Neuronal stem cell (in vitro differentiated cells): ENCODE data around the gene DGKB.

Experiments used
- DNase-seq: peaks from one replicate; pipeline ENCODE4 v3.0.0-alpha.2; 2013; ENCODE audit warnings: low spot score
- H2AFZ ChIP-seq: one replicate; pipeline ENCODE4 v1.6.1; 2013; ENCODE audit warnings: mild to moderate bottlenecking, low read length, inconsistent platforms
- H2AK5ac ChIP-seq: 2 replicates; pipeline ENCODE4 v1.6.1; 2013; ENCODE audit warnings: low read depth, mild to moderate bottlenecking, inconsistent platforms, low read length, moderate library complexity, mixed read lengths
- H2BK120ac ChIP-seq: 2 replicates; pipeline ENCODE4 v1.6.1; 2013; ENCODE audit warnings: low read depth, mild to moderate bottlenecking, inconsistent platforms, low read length, moderate library complexity, mixed read lengths
- H2BK12ac ChIP-seq: one replicate; pipeline ENCODE4 v1.6.1; 2013; ENCODE audit warnings: low read length, inconsistent platforms
- H2BK15ac ChIP-seq: 2 replicates; pipeline ENCODE4 v1.6.1; 2013; ENCODE audit warnings: mild to moderate bottlenecking, low read length, inconsistent platforms, mixed read lengths
- H2BK5ac ChIP-seq: one replicate; pipeline ENCODE4 v1.6.1; 2013; ENCODE audit warnings: inconsistent platforms, mild to moderate bottlenecking, low read length, moderate library complexity
- H3K14ac ChIP-seq: one replicate; pipeline ENCODE4 v1.6.1; 2013; ENCODE audit warnings: low read length, inconsistent platforms
- H3K18ac ChIP-seq: 2 replicates; pipeline ENCODE4 v1.6.1; 2013; ENCODE audit warnings: low read length, inconsistent platforms
- H3K23ac ChIP-seq: 2 replicates; pipeline ENCODE4 v1.6.1; 2013; ENCODE audit warnings: low read depth, mild to moderate bottlenecking, mixed read lengths, low read length, inconsistent platforms; ENCODE audit not compliant: poor library complexity
- H3K27ac ChIP-seq: replicated peaks from 3 replicates; pipeline ENCODE4 v1.5.1; 2013; ENCODE audit warnings: low read length, inconsistent platforms
- H3K27me3 ChIP-seq, 3 experiments: 2 replicates each; pipeline ENCODE4 v1.6.1; 2013; ENCODE audit warnings: low read length in 3 of 3, mild to moderate bottlenecking in 2 of 3, inconsistent platforms in 1 of 3, low read depth in 1 of 3, mixed read lengths in 1 of 3, moderate library complexity in 1 of 3; ENCODE audit not compliant: control insufficient read depth in 3 of 3, insufficient read depth in 3 of 3
- H3K36me3 ChIP-seq, 2 donors: replicated peaks in 1 of 2; 2 replicates each; pipeline ENCODE4 v1.6.1; 2013; ENCODE audit warnings: low read length in 2 of 2; ENCODE audit not compliant: control insufficient read depth in 2 of 2, insufficient read depth in 2 of 2
- H3K4ac ChIP-seq: 2 replicates; pipeline ENCODE4 v1.6.1; 2013; ENCODE audit warnings: inconsistent platforms, mild to moderate bottlenecking, low read length, moderate library complexity
- H3K4me1 ChIP-seq, 2 donors: 1 replicate in 1 of 2; 2 replicates in 1 of 2; pipeline ENCODE4 v1.6.1; 2013; ENCODE audit warnings: low read length in 2 of 2, low read depth in 1 of 2; ENCODE audit not compliant: control insufficient read depth in 2 of 2, insufficient read depth in 1 of 2
- H3K4me2 ChIP-seq: one replicate; pipeline ENCODE4 v1.6.1; 2013; ENCODE audit warnings: mild to moderate bottlenecking, low read length, inconsistent platforms; ENCODE audit not compliant: insufficient read depth, poor library complexity, severe bottlenecking
- H3K4me3 ChIP-seq, 2 donors: 2 replicates each; pipeline ENCODE4 v1.5.1; 2013; ENCODE audit warnings: low read length in 2 of 2, mild to moderate bottlenecking in 2 of 2, inconsistent platforms in 1 of 2, moderate library complexity in 1 of 2
- H3K79me1 ChIP-seq: one replicate; pipeline ENCODE4 v1.6.1; 2013; ENCODE audit warnings: low read depth, mild to moderate bottlenecking, inconsistent platforms, low read length, moderate library complexity
- H3K9ac ChIP-seq: one replicate; pipeline ENCODE4 v1.6.1; 2013; ENCODE audit warnings: mild to moderate bottlenecking, low read depth, low read length, inconsistent platforms; ENCODE audit not compliant: poor library complexity
- H3K9me3 ChIP-seq, 2 donors: replicated peaks in 1 of 2; 2 replicates each; pipeline versions ENCODE3 to v1.6.1; 2013; ENCODE audit warnings: low read length in 2 of 2, mild to moderate bottlenecking in 2 of 2, inconsistent platforms in 1 of 2, low read depth in 1 of 2, mixed read lengths in 1 of 2, moderate library complexity in 1 of 2; ENCODE audit not compliant: control insufficient read depth in 2 of 2, insufficient read depth in 1 of 2
- H4K8ac ChIP-seq: one replicate; pipeline ENCODE4 v1.6.1; 2013; ENCODE audit warnings: low read depth, mild to moderate bottlenecking, inconsistent platforms, low read length, moderate library complexity
- H4K91ac ChIP-seq: one replicate; pipeline ENCODE4 v1.6.1; 2013; ENCODE audit warnings: low read length, low read depth, mild to moderate bottlenecking, inconsistent platforms; ENCODE audit not compliant: poor library complexity
- whole genome bisulfite sequencing, 2 donors: extraction: QIAGEN DNeasy Blood & Tissue Kit; methylation state at CpG; one replicate each; pipeline ENCODE4 v1.1.7; 2013; ENCODE audit warnings: missing lambda C conversion rate in 2 of 2, mixed read lengths in 1 of 2; ENCODE audit not compliant: insufficient read length in 2 of 2, insufficient replicate concordance in 1 of 2; ENCODE audit errors: extremely low coverage in 2 of 2; 5-methylcytosine and 5-hydroxymethylcytosine counted together

DGKB gene

GRCh38 chr7:14521183-14521582, 381.4 kb downstream of the DGKB start:
- Histone ChIP-seq H2AK5ac (no peak overlapping the region), H2BK12ac (no peak overlapping the region), H2BK5ac (no peak overlapping the region), H3K9ac (no peak overlapping the region), H2BK120ac (no peak overlapping the region), H2AFZ (no peak overlapping the region), H4K8ac (no peak overlapping the region), H3K14ac (no peak overlapping the region), H2BK15ac (no peak overlapping the region), H3K27ac (no peak overlapping the region), H3K4me1 (no peaks in the 10 kb centered on the region), H3K4ac (no peak overlapping the region), H3K79me1 (no peaks in the 10 kb centered on the region), H3K4me2 (no peak overlapping the region), H3K4me3 (no peak overlapping the region), H3K36me3 (no peaks in the 10 kb centered on the region), H3K18ac (no peak overlapping the region), H4K91ac (no peak overlapping the region), H3K23ac (no peak overlapping the region), H3K9me3 (no peaks in the 10 kb centered on the region), H3K27me3 (no peaks in the 10 kb centered on the region)
- WGBS, 2 donors = no CpG with 5 or more reads among the region's 3 CpGs
- no peak for DNase-seq

- H3K14ac ChIP-seq = no peak overlapping the region
- H4K91ac ChIP-seq = no peak overlapping the region
- H3K27me3 ChIP-seq = no peaks in the 10 kb centered on the region
- H3K4ac ChIP-seq = no peak overlapping the region
- no peak overlapping the region for H3K27ac ChIP-seq
- no peaks in the 10 kb centered on the region for H3K79me1 ChIP-seq
- no peaks in the 10 kb centered on the region for H3K4me1 ChIP-seq
- no peak overlapping the region for H2BK12ac ChIP-seq
- no peak for DNase-seq
- no peak overlapping the region for H2BK5ac ChIP-seq
- no peak overlapping the region for H2BK15ac ChIP-seq
- H3K36me3 ChIP-seq = no peaks in the 10 kb centered on the region
- no CpG with 5 or more reads among the region's 2 CpGs for whole genome bisulfite sequencing, 2 donors
- H2AK5ac ChIP-seq = no peak overlapping the region
- peaks cover 0 to 4% of the 10 kb centered on the region in 2 donors for H3K9me3 ChIP-seq
- no peak overlapping the region for H2AFZ ChIP-seq
- H2BK120ac ChIP-seq = no peak overlapping the region
- H4K8ac ChIP-seq = no peak overlapping the region
- no peak overlapping the region for H3K18ac ChIP-seq
- no peak overlapping the region for H3K4me3 ChIP-seq
- H3K23ac ChIP-seq = no peak overlapping the region
- H3K9ac ChIP-seq = no peak overlapping the region
- no peak overlapping the region for H3K4me2 ChIP-seq
These were observed 392.3 kb downstream of the DGKB start for GRCh38 chr7:14510268-14510667.

GRCh38 chr7:14507617-14508016, 394.9 kb downstream of the DGKB start:
- no peak overlapping the region for H3K14ac ChIP-seq
- peaks cover 0 to 4% of the 10 kb centered on the region in 2 donors for H3K9me3 ChIP-seq
- no peak overlapping the region for H3K4me3 ChIP-seq
- H4K8ac ChIP-seq = no peak overlapping the region
- H3K4me1 ChIP-seq = peaks cover 4 to 5% of the 10 kb centered on the region in 2 donors
- H3K23ac ChIP-seq = no peak overlapping the region
- no peaks in the 10 kb centered on the region for H3K36me3 ChIP-seq
- H3K27ac ChIP-seq = no peak overlapping the region
- DNase-seq = no peak
- H3K79me1 ChIP-seq = no peaks in the 10 kb centered on the region
- H2BK12ac ChIP-seq = no peak overlapping the region
- no peak overlapping the region for H3K4ac ChIP-seq
- WGBS, 2 donors = no CpG with 5 or more reads among the region's 3 CpGs
- H3K18ac ChIP-seq = no peak overlapping the region
- no peak overlapping the region for H2AFZ ChIP-seq
- no peak overlapping the region for H4K91ac ChIP-seq
- H2BK120ac ChIP-seq = no peak overlapping the region
- H3K9ac ChIP-seq = no peak overlapping the region
- no peak overlapping the region for H2BK15ac ChIP-seq
- H3K4me2 ChIP-seq = no peak overlapping the region
- no peak overlapping the region for H2AK5ac ChIP-seq
- H3K27me3 ChIP-seq = no peaks in the 10 kb centered on the region
- H2BK5ac ChIP-seq = no peak overlapping the region

- no peak overlapping the region for H2AK5ac ChIP-seq
- H3K27me3 ChIP-seq = no peaks in the 10 kb centered on the region
- no peak overlapping the region for H3K14ac ChIP-seq
- H2BK120ac ChIP-seq = no peak overlapping the region
- no peak overlapping the region for H3K4ac ChIP-seq
- H3K79me1 ChIP-seq = no peaks in the 10 kb centered on the region
- no peak overlapping the region for H3K4me3 ChIP-seq
- no peak overlapping the region for H2BK15ac ChIP-seq
- H3K36me3 ChIP-seq = no peaks in the 10 kb centered on the region
- no peak overlapping the region for H2BK5ac ChIP-seq
- DNase-seq = no peak
- no peak overlapping the region for H2AFZ ChIP-seq
- no peak overlapping the region for H3K23ac ChIP-seq
- no peak overlapping the region for H3K4me2 ChIP-seq
- no peak overlapping the region for H4K91ac ChIP-seq
- no peak overlapping the region for H2BK12ac ChIP-seq
- H3K9me3 ChIP-seq = peaks cover 0 to 4% of the 10 kb centered on the region in 2 donors
- H4K8ac ChIP-seq = no peak overlapping the region
- WGBS, 2 donors = no CpG with 5 or more reads among the region's 2 CpGs
- peaks cover 4 to 5% of the 10 kb centered on the region in 2 donors for H3K4me1 ChIP-seq
- H3K27ac ChIP-seq = no peak overlapping the region
- H3K9ac ChIP-seq = no peak overlapping the region
- no peak overlapping the region for H3K18ac ChIP-seq
These were observed 396.6 kb downstream of the DGKB start for GRCh38 chr7:14505906-14506305.
